K562 (cell line): ENCODE measurements around the gene GLTP.

ENCODE experiments used
- EP300 ChIP-seq: IDR thresholded peaks from 2 replicates; pipeline ENCODE4 v1.6.1; 2012; ENCODE audit warnings: low read length, improper control_type of control experiment
- FOXM1 ChIP-seq, 2 experiments: fragments of 450-650 bp in 1 of 2; sonication (generic) in 1 of 2; formaldehyde crosslinking in 1 of 2; IDR thresholded peaks; 2 replicates each; pipeline versions ENCODE4 v1.6.1 to v1.9.0; 2017 to 2022; ENCODE audit warnings: low read depth in 2 of 2, mild to moderate bottlenecking in 2 of 2, missing genetic modification reagents in 1 of 2, moderate library complexity in 1 of 2
- POLR2A ChIP-seq: fragments of 450-650 bp; conservative IDR thresholded peaks from 2 replicates; pipeline ENCODE4 v1.6.1; 2016
- ZBTB17 ChIP-seq: fragments of 450-650 bp; formaldehyde crosslinking; IDR thresholded peaks from 2 replicates; pipeline ENCODE4 v1.4.0; 2020; ENCODE audit warnings: mild to moderate bottlenecking
- TF ChIP-seq, protein P1 (sequence below), 3 experiments: IDR thresholded peaks in 2 of 3; conservative IDR thresholded peaks in 1 of 3; 2 replicates each; pipeline ENCODE4 v1.5.1; 2011 to 2012; ENCODE audit warnings: low read length in 3 of 3, mild to moderate bottlenecking in 3 of 3, control low read depth in 2 of 3, improper control_type of control experiment in 1 of 3, inconsistent platforms in 1 of 3, low read depth in 1 of 3, mixed read lengths in 1 of 3, moderate library complexity in 1 of 3; ENCODE audit not compliant: insufficient read depth in 2 of 3
- TF ChIP-seq, protein P2 (sequence below), 2 experiments: fragments of 450-650 bp in 1 of 2; sonication (generic) in 1 of 2; formaldehyde crosslinking; conservative IDR thresholded peaks; 2 replicates each; pipeline versions ENCODE4 v1.4.0 to v1.8.1; 2020 to 2022; ENCODE audit warnings: mild to moderate bottlenecking in 1 of 2, missing genetic modification reagents in 1 of 2
- TF ChIP-seq, protein P3 (sequence below): sonication (generic); formaldehyde crosslinking; IDR thresholded peaks from 2 replicates; pipeline ENCODE4 v1.8.1; 2022; ENCODE audit warnings: missing genetic modification reagents

DNA sequence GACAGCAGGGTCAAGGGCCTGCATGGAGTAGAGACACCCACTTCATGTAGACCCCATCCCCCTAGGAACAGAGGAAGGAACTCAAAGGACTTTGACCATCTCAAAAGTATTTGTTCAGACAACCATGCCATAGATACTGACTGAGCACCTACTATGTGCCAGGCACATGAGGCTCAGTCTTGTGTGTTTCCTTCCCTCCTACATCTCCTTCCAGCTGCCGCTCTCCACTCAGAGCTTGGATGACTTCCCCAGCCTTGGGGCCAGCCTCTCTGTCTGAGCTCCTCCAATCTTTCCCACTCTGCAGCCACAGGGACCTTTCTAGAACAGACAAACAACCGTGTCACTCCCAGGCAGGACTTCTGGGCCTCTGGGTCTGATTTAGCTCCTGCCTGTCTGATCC lies 49.6 kb downstream of the GLTP start:
- no peak for TF ChIP-seq EP300
- TF ChIP-seq, protein P1, sequence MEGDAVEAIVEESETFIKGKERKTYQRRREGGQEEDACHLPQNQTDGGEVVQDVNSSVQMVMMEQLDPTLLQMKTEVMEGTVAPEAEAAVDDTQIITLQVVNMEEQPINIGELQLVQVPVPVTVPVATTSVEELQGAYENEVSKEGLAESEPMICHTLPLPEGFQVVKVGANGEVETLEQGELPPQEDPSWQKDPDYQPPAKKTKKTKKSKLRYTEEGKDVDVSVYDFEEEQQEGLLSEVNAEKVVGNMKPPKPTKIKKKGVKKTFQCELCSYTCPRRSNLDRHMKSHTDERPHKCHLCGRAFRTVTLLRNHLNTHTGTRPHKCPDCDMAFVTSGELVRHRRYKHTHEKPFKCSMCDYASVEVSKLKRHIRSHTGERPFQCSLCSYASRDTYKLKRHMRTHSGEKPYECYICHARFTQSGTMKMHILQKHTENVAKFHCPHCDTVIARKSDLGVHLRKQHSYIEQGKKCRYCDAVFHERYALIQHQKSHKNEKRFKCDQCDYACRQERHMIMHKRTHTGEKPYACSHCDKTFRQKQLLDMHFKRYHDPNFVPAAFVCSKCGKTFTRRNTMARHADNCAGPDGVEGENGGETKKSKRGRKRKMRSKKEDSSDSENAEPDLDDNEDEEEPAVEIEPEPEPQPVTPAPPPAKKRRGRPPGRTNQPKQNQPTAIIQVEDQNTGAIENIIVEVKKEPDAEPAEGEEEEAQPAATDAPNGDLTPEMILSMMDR (IDR thresholded peaks at IDR 0.05 in 2 of 3, conservative IDR thresholded peaks at IDR 0.05 in 1 of 3; ENCODE audit: insufficient read depth in 2 of 3, low read depth in 1 of 3, low read length in 3 of 3), result no peak
- no peak for TF ChIP-seq FOXM1 (IDR thresholded peaks at IDR 0.05; ENCODE audit: low read depth)
- no peak for TF ChIP-seq FOXM1 (CRISPR knock-in tag; IDR thresholded peaks at IDR 0.05; ENCODE audit: low read depth)
- TF ChIP-seq, protein P2, sequence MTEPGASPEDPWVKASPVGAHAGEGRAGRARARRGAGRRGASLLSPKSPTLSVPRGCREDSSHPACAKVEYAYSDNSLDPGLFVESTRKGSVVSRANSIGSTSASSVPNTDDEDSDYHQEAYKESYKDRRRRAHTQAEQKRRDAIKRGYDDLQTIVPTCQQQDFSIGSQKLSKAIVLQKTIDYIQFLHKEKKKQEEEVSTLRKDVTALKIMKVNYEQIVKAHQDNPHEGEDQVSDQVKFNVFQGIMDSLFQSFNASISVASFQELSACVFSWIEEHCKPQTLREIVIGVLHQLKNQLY (CRISPR knock-in tag; conservative IDR thresholded peaks at IDR 0.05), result no peak
- no peak for TF ChIP-seq POLR2A
- TF ChIP-seq ZBTB17 (CRISPR knock-in tag), result no peak
- TF ChIP-seq, protein P3, sequence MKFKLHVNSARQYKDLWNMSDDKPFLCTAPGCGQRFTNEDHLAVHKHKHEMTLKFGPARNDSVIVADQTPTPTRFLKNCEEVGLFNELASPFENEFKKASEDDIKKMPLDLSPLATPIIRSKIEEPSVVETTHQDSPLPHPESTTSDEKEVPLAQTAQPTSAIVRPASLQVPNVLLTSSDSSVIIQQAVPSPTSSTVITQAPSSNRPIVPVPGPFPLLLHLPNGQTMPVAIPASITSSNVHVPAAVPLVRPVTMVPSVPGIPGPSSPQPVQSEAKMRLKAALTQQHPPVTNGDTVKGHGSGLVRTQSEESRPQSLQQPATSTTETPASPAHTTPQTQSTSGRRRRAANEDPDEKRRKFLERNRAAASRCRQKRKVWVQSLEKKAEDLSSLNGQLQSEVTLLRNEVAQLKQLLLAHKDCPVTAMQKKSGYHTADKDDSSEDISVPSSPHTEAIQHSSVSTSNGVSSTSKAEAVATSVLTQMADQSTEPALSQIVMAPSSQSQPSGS (CRISPR knock-in tag), result no peak
